PC-9 (cell line): ENCODE results near the gene KCNH2. TPM values are rescaled to one million over a fixed set of nuclear protein-coding genes. Genes with fewer than 3 reads are reported as not detected.

Experiments used
- BruUV-seq: library from RNA; stranded (reverse); fragments of 400-500 nt; replicated peaks from 2 replicates; lab custom pipeline; 2021; lab: Mats Ljungman, UMichigan
- CTCF ChIA-PET: fragments of 300-600 bp; sonication (Branson Sonifier 250); formaldehyde crosslinking; loops from one replicate; lab custom pipeline; 2022; ENCODE audit warnings: antibody characterized with exemption; lab: Charles Lee
- POLR2A ChIA-PET: fragments of 300-600 bp; sonication (Branson Sonifier 250); formaldehyde crosslinking; loops from one replicate; lab custom pipeline; 2022; ENCODE audit warnings: antibody characterized with exemption; ENCODE audit not compliant: unreplicated experiment; lab: Charles Lee
- DNase-seq, 2 experiments: peaks; one replicate each; pipeline versions ENCODE4 v3.0.0 to v3.0.0-alpha.2; 2015 to 2022; ENCODE audit warnings: mixed read lengths in 1 of 2
- H2AFZ ChIP-seq: fragments of 200-600 bp; sonication (generic); 2 replicates; pipeline ENCODE4 v1.8.1; 2017; ENCODE audit warnings: antibody characterized with exemption
- H3F3A ChIP-seq: fragments of 200-600 bp; sonication (generic); 2 replicates; pipeline ENCODE4 v1.8.1; 2017; ENCODE audit warnings: antibody characterized with exemption, mild to moderate bottlenecking, low read depth; ENCODE audit not compliant: insufficient read depth
- H3K27ac ChIP-seq: fragments of 200-600 bp; sonication (generic); 2 replicates; pipeline ENCODE4 v1.6.1; 2016; ENCODE audit warnings: mixed run types
- H3K27me3 ChIP-seq: fragments of 200-600 bp; sonication (generic); 2 replicates; pipeline ENCODE4 v1.6.1; 2016; ENCODE audit warnings: low read depth, mixed run types; ENCODE audit not compliant: insufficient read depth
- H3K36me3 ChIP-seq: fragments of 200-600 bp; sonication (generic); 2 replicates; pipeline ENCODE4 v1.6.1; 2016; ENCODE audit warnings: low read depth, mixed run types
- H3K4me1 ChIP-seq: fragments of 200-600 bp; sonication (generic); replicated peaks from 2 replicates; pipeline ENCODE4 v1.6.1; 2016; ENCODE audit warnings: mixed run types; ENCODE audit not compliant: insufficient read depth
- H3K4me2 ChIP-seq: fragments of 200-600 bp; sonication (generic); 2 replicates; pipeline ENCODE4 v1.6.1; 2017; ENCODE audit warnings: mixed run types
- H3K4me3 ChIP-seq: fragments of 200-600 bp; sonication (generic); 2 replicates; pipeline ENCODE4 v1.6.1; 2016; ENCODE audit warnings: mixed run types
- H3K79me2 ChIP-seq: fragments of 200-600 bp; sonication (generic); 2 replicates; pipeline ENCODE4 v1.6.1; 2017; ENCODE audit warnings: low read depth, mixed run types
- H3K9me2 ChIP-seq: fragments of 200-600 bp; sonication (generic); 2 replicates; pipeline ENCODE4 v1.8.1; 2017; ENCODE audit warnings: mild to moderate bottlenecking; ENCODE audit not compliant: insufficient read depth
- H3K9me3 ChIP-seq: fragments of 200-600 bp; sonication (generic); 2 replicates; pipeline ENCODE4 v1.8.1; 2016; ENCODE audit warnings: low read depth; ENCODE audit not compliant: insufficient read depth
- H4K20me1 ChIP-seq: fragments of 200-600 bp; sonication (generic); 2 replicates; pipeline ENCODE4 v1.8.1; 2017; ENCODE audit not compliant: insufficient read depth
- EZH2 ChIP-seq: fragments of 200-600 bp; sonication (generic); IDR thresholded peaks from 2 replicates; pipeline ENCODE4 v1.8.0; 2017; ENCODE audit warnings: antibody characterized with exemption, low read depth
- intact Hi-C: fragments of 100-400 bp; cut with micrococcal nuclease; formaldehyde crosslinking; loops from one replicate; pipeline ENCODE4 v1.10.0; 2022; ENCODE audit not compliant: unreplicated experiment
- total RNA-seq: library from RNA; stranded (reverse); gene quantifications from 2 replicates; pipeline ENCODE4 v1.2.3, GENCODE V29; 2021
- TF ChIP-seq, protein P1 (sequence below): fragments of 200-600 bp; sonication (generic); conservative IDR thresholded peaks from 2 replicates; pipeline ENCODE4 v1.6.1; 2017; ENCODE audit warnings: mixed run types, antibody characterized with exemption, mild to moderate bottlenecking, moderate library complexity

The KCNH2 gene
- total RNA-seq, 1 experiment from 2014 or later, result 1.5 TPM

DNA sequence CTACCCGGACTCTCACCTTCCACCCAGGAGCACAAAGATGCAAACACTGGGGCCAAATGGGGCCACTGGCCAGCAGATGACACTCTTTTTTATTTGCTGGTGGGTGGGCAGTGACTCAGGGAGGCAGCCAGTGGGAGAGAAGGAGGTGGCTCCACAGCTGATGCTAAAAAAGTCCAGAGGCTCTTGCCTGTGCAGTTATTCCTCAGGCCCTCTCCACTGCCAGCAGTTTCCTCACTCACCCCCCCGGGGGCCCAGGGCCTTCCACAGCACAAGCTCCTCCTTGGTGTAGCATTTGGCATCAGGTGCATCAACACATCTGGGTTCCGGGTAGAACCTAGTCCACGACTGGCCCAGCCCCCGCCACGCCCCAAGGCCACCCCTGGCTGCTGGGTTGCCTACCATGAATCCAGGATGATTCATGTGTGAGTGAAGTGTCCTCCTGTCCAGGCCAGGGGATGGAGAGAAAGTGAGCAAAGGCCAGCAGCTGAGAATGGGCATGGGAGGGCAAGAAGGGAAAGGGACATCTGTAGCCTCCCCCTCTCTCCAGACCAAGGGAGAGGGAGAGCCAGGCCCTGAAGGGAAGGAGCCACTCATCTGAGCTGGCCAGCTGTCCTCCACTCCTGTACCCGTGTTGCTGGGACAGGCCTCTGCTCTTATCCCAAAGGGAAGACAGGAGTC, 1.7 kb upstream of the KCNH2 start:
- Histone ChIP-seq H3K27me3 (peaks cover 51% of the 10 kb centered on the region), H3K9me2 (no peaks in the 10 kb centered on the region), H3K79me2 (no peaks in the 10 kb centered on the region), H3K4me1 (0 out of 2 replicates have a peak, but pooled peaks cover 4% of the 10 kb centered on the region), H3K27ac (no peak overlapping the region), H3F3A (no peaks in the 10 kb centered on the region), H3K4me2 (no peak overlapping the region), H3K36me3 (no peaks in the 10 kb centered on the region), H2AFZ (no peak overlapping the region), H4K20me1 (no peaks in the 10 kb centered on the region; the same call in 1 of the 2 replicates), H3K4me3 (no peak overlapping the region), H3K9me3 (no peaks in the 10 kb centered on the region)
- intact Hi-C loops, result loop anchor here (10.0 kb wide), 1 partner anchor 105 kb away; the partner anchor contains the start of genes AGAP3, FASTK and TMUB1
- no TSS peak for BruUV-seq
- POLR2A ChIA-PET, result no interaction called here
- no peak for TF ChIP-seq EZH2
- TF ChIP-seq, protein P1, sequence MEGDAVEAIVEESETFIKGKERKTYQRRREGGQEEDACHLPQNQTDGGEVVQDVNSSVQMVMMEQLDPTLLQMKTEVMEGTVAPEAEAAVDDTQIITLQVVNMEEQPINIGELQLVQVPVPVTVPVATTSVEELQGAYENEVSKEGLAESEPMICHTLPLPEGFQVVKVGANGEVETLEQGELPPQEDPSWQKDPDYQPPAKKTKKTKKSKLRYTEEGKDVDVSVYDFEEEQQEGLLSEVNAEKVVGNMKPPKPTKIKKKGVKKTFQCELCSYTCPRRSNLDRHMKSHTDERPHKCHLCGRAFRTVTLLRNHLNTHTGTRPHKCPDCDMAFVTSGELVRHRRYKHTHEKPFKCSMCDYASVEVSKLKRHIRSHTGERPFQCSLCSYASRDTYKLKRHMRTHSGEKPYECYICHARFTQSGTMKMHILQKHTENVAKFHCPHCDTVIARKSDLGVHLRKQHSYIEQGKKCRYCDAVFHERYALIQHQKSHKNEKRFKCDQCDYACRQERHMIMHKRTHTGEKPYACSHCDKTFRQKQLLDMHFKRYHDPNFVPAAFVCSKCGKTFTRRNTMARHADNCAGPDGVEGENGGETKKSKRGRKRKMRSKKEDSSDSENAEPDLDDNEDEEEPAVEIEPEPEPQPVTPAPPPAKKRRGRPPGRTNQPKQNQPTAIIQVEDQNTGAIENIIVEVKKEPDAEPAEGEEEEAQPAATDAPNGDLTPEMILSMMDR, result no peak
- CTCF ChIA-PET, result no interaction called here
- no peak for DNase-seq

DNA sequence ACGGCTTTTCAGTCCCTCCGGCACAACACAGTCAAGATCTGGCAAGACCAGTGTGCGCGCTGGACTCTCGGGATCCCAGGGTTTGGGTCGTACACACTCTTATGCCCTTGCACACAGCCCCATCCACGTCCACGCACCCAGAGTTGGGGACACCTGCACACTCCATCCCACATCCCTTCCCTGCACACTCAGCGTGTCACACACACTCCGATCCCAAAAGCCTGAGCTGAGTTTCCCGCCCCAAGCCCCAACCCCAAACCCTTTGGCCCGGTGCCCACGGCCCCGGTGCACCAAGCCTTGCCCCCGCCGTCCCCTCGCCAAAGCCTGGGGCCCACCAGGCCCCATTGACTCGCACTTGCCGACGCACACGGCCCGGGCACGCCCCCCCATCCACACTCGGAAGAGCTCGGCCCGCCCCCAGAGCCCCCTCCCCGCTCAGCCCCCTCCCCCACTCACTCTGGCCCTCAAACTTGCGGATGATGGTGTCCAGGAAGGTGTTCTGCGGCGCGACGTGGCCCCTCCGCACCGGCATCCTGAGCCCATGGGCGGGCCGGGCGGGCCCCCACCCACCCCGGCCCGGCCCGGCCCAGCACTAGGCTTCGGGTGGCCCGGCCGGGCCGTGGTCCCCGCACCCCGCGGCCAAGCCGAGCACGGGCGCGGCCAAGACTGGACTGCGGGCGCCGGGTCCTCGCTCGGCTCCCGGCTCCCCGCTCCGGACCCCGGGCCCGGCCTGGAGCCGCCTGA, 567 bp downstream of the KCNH2 start:
- TF ChIP-seq EZH2, result no peak
- TF ChIP-seq, protein P1, result no peak
- H3F3A ChIP-seq, result no peaks in the 10 kb centered on the region
- no peaks in the 10 kb centered on the region for H3K36me3 ChIP-seq
- H3K27me3 ChIP-seq, result peaks cover 52% of the 10 kb centered on the region
- BruUV-seq, result no TSS peak
- no peak overlapping the region for H2AFZ ChIP-seq
- no peak overlapping the region for H3K4me2 ChIP-seq
- H3K4me3 ChIP-seq, result no peak overlapping the region
- ChIA-PET CTCF (interaction anchor here (1.0 kb wide), 1 partner anchor 41 kb away, joined by 3 read pairs; no protein-coding TSS in a partner anchor), POLR2A (no interaction called here)
- no peak for DNase-seq
- no peak overlapping the region for H3K27ac ChIP-seq
- H3K9me3 ChIP-seq, result no peaks in the 10 kb centered on the region
- no peaks in the 10 kb centered on the region; the same call in 1 of the 2 replicates for H4K20me1 ChIP-seq
- H3K4me1 ChIP-seq, result 0 out of 2 replicates have a peak, but pooled peaks cover 4% of the 10 kb centered on the region
- no peaks in the 10 kb centered on the region for H3K9me2 ChIP-seq
- intact Hi-C loops, result loop anchor here (10.0 kb wide), 1 partner anchor 107 kb away; the partner anchor contains the start of genes AGAP3, FASTK and TMUB1
- no peaks in the 10 kb centered on the region for H3K79me2 ChIP-seq

DNA sequence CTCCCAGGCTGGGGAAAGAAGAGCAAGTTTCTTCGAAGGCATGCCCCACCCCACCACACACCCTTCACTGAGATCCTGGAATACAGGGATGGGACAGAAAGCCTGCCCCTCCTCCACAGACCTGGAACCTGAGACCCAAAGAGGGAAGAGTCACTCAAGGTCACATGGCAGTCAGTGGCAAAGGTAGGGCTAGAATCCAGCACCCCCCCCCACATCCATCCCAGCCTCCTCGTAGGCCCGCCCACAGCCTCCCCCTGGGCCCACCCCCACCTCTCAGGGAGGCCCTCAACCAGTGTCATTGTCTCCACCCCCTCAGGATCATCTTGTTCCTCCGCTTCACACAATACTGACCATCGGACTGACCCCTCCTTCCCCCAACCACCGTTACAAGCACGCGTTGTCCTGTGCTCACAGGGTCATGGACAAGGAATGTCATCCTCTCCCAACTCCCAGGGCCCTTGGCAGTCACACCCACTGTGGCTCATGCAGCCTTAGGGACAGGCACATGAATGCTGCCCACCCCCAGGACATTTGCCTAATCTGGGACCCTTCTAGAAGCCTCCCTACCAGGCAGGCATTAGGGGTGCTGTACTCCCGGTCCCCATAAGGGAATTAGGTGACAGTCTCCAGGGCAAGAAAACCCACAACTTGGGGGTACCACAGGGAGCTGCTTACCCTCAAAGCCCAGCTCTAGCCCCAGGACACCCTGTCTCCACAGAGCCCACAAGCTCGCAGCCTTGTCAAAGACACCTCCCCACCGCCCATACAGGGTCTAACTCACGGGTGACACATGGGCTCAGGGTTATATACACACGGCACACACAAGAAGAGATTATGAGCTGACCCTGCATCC, 1.4 kb downstream of the KCNH2 start:
- H3K79me2 ChIP-seq, result no peaks in the 10 kb centered on the region
- no peak overlapping the region for H2AFZ ChIP-seq
- TF ChIP-seq, protein P1, result no peak
- TF ChIP-seq EZH2, result no peak
- H3K9me3 ChIP-seq, result no peaks in the 10 kb centered on the region
- peaks cover 52% of the 10 kb centered on the region for H3K27me3 ChIP-seq
- no peaks in the 10 kb centered on the region for H4K20me1 ChIP-seq
- H3K4me3 ChIP-seq, result no peak overlapping the region
- no peak overlapping the region for H3K4me2 ChIP-seq
- POLR2A ChIA-PET, result no interaction called here
- H3K36me3 ChIP-seq, result no peaks in the 10 kb centered on the region
- intact Hi-C loops, result loop anchor here (10.0 kb wide), 1 partner anchor 108 kb away; the partner anchor contains the start of genes AGAP3, FASTK and TMUB1
- BruUV-seq, result no TSS peak
- CTCF ChIA-PET, result interaction anchor here (0.9 to 1.0 kb wide), 2 partner anchors 42 to 48 kb away, joined by 3 read pairs; partner anchors contain the start of gene ATG9B
- H3K9me2 ChIP-seq, result no peaks in the 10 kb centered on the region
- H3K4me1 ChIP-seq, result 0 out of 2 replicates have a peak, but pooled peaks cover 4% of the 10 kb centered on the region
- no peak for DNase-seq
- no peaks in the 10 kb centered on the region for H3F3A ChIP-seq
- no peak overlapping the region for H3K27ac ChIP-seq
